ENCODE measurements around the gene MTMR11.

The MTMR11 gene

DNA sequence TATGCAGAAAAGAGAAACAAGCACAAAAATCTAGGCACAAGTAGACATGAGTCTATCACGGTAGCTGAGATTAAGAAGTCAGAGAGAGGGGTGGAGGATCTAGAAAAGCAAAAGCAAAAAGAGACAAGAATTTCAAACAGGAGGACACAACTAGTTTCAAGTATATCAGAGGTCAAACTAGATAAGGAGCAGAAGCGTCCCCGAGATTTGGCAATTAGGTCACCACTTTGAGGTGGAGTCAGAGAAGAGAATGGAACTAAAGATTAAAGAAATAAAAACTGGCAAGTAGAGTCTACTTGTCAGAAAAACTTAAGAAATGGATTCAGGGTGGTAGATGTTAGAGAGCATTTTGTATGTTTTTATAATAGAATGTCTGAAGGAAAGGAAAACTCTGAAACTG is 11.3 kb downstream of the MTMR11 start:
- TF ChIP-seq SNAI2 (CRISPR knock-in tag; IDR thresholded peaks at IDR 0.05): no peak
- TF ChIP-seq CREB5 (CRISPR knock-in tag; IDR thresholded peaks at IDR 0.05; ENCODE audit: low read depth): no peak
- TF ChIP-seq ESRRG (CRISPR knock-in tag; IDR thresholded peaks at IDR 0.05): no peak
- no peak for TF ChIP-seq ZNF8 (CRISPR knock-in tag; IDR thresholded peaks at IDR 0.05)
- no peak for TF ChIP-seq ISL1 (CRISPR knock-in tag; IDR thresholded peaks at IDR 0.05)
- no peak for TF ChIP-seq ZFP30 (CRISPR knock-in tag; IDR thresholded peaks at IDR 0.05)
- no peak for TF ChIP-seq TOX (CRISPR knock-in tag; IDR thresholded peaks at IDR 0.05; ENCODE audit: borderline replicate concordance)
- TF ChIP-seq ARNTL (CRISPR knock-in tag; IDR thresholded peaks at IDR 0.05; ENCODE audit: borderline replicate concordance, low read depth): no peak
- ATAC-seq: no peak

GRCh38 chr1:149923626-149924025 is 13.1 kb downstream of the MTMR11 start:
- ATAC-seq: no peak

DNA sequence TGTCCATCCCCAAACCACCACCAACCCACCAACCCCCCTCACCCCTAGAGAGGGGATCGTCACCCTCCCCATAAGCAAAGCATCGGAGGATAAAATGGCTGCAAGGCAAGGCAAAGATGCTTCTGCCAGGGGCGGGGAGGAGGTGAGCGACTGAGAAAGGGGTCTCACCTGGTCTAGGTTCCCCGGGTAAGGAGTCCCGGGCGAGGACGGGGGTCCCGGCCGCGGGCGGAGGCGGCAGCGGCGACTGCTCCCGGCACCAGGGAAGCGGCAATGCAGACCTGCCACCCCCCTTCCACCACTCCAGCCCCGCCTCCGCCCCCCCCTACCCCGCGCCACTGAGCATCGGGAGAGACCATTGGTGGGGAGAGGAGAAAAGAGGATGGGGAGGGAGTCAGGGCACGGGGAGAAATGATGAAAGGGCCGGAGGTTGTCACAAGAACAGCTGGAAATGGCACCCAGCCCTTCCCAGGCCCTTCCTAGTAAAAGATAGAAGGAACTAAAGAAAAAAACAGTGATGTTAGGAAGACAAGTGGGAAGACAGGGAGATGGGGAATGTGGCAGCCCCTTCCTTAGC is 19.0 kb downstream of the MTMR11 start, which contains the start of gene SV2A:
Gene SV2A, minus strand, starts transcription at position 274 of the 574 bp plus-strand sequence. CDS start 4,004 bp downstream, outside the sequence.
- TF ChIP-seq ZNF8 (CRISPR knock-in tag; IDR thresholded peaks at IDR 0.05): no peak
- TF ChIP-seq TCF4 (CRISPR knock-in tag; IDR thresholded peaks at IDR 0.05; ENCODE audit: borderline replicate concordance): no peak
- no peak for TF ChIP-seq PPARA (CRISPR knock-in tag; IDR thresholded peaks at IDR 0.05; ENCODE audit: borderline replicate concordance)
- TF ChIP-seq BACH2 (CRISPR knock-in tag; IDR thresholded peaks at IDR 0.05; ENCODE audit: borderline replicate concordance): no peak
- no peak for TF ChIP-seq SNAI2 (CRISPR knock-in tag; IDR thresholded peaks at IDR 0.05)
- TF ChIP-seq ARNTL (CRISPR knock-in tag; IDR thresholded peaks at IDR 0.05; ENCODE audit: borderline replicate concordance, low read depth): no peak
- no peak for TF ChIP-seq CREB5 (CRISPR knock-in tag; IDR thresholded peaks at IDR 0.05; ENCODE audit: low read depth)
- TF ChIP-seq TOX (CRISPR knock-in tag; IDR thresholded peaks at IDR 0.05; ENCODE audit: borderline replicate concordance): no peak
- TF ChIP-seq OSR1 (CRISPR knock-in tag; IDR thresholded peaks at IDR 0.05): no peak
- TF ChIP-seq, protein P1, sequence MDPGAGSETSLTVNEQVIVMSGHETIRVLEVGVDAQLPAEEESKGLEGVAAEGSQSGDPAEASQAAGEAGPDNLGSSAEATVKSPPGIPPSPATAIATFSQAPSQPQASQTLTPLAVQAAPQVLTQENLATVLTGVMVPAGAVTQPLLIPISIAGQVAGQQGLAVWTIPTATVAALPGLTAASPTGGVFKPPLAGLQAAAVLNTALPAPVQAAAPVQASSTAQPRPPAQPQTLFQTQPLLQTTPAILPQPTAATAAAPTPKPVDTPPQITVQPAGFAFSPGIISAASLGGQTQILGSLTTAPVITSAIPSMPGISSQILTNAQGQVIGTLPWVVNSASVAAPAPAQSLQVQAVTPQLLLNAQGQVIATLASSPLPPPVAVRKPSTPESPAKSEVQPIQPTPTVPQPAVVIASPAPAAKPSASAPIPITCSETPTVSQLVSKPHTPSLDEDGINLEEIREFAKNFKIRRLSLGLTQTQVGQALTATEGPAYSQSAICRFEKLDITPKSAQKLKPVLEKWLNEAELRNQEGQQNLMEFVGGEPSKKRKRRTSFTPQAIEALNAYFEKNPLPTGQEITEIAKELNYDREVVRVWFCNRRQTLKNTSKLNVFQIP (CRISPR knock-in tag; IDR thresholded peaks at IDR 0.05; ENCODE audit: borderline replicate concordance, low read depth): no peak
- TF ChIP-seq ZFP3 (CRISPR knock-in tag; IDR thresholded peaks at IDR 0.05): no peak
- no peak for TF ChIP-seq CSRNP3 (CRISPR knock-in tag; IDR thresholded peaks at IDR 0.05)
- TF ChIP-seq ZNF565 (CRISPR knock-in tag; conservative IDR thresholded peaks at IDR 0.05; ENCODE audit: low read depth): no peak
- TF ChIP-seq, protein P2, sequence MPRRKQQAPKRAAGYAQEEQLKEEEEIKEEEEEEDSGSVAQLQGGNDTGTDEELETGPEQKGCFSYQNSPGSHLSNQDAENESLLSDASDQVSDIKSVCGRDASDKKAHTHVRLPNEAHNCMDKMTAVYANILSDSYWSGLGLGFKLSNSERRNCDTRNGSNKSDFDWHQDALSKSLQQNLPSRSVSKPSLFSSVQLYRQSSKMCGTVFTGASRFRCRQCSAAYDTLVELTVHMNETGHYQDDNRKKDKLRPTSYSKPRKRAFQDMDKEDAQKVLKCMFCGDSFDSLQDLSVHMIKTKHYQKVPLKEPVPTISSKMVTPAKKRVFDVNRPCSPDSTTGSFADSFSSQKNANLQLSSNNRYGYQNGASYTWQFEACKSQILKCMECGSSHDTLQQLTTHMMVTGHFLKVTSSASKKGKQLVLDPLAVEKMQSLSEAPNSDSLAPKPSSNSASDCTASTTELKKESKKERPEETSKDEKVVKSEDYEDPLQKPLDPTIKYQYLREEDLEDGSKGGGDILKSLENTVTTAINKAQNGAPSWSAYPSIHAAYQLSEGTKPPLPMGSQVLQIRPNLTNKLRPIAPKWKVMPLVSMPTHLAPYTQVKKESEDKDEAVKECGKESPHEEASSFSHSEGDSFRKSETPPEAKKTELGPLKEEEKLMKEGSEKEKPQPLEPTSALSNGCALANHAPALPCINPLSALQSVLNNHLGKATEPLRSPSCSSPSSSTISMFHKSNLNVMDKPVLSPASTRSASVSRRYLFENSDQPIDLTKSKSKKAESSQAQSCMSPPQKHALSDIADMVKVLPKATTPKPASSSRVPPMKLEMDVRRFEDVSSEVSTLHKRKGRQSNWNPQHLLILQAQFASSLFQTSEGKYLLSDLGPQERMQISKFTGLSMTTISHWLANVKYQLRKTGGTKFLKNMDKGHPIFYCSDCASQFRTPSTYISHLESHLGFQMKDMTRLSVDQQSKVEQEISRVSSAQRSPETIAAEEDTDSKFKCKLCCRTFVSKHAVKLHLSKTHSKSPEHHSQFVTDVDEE (CRISPR knock-in tag; IDR thresholded peaks at IDR 0.05): no peak
- ATAC-seq: peak; percentile 91

More at GRCh38 chr1:149923626-149924025, 13.1 kb downstream of the MTMR11 start:
- TF ChIP-seq ZNF565 (CRISPR knock-in tag; conservative IDR thresholded peaks at IDR 0.05; ENCODE audit: low read depth) (no peak), PPARA (CRISPR knock-in tag; IDR thresholded peaks at IDR 0.05; ENCODE audit: borderline replicate concordance) (no peak), ZNF70 (CRISPR knock-in tag; IDR thresholded peaks at IDR 0.05) (no peak), ZC3H10 (CRISPR knock-in tag; IDR thresholded peaks at IDR 0.05) (no peak), CSDC2 (CRISPR knock-in tag; IDR thresholded peaks at IDR 0.05) (no peak), ISL1 (CRISPR knock-in tag; IDR thresholded peaks at IDR 0.05) (no peak)
- TF ChIP-seq, protein P2 (CRISPR knock-in tag; IDR thresholded peaks at IDR 0.05): no peak
